HG03378 (cell line): ENCODE measurements around the gene RASL10B.
"Not testable (repeated sequence)": the region's sequence is repeated elsewhere in the genome, so short reads cannot be mapped to it uniquely, and the experiment has no call there.

Source experiments
- ATAC-seq: cut with Tn5 transposase; IDR thresholded peaks from one replicate; pipeline ENCODE4 v1.9.1; 2021; ENCODE audit warnings: mild to moderate bottlenecking, moderate library complexity; ENCODE audit not compliant: unreplicated experiment

Gene RASL10B

DNA sequence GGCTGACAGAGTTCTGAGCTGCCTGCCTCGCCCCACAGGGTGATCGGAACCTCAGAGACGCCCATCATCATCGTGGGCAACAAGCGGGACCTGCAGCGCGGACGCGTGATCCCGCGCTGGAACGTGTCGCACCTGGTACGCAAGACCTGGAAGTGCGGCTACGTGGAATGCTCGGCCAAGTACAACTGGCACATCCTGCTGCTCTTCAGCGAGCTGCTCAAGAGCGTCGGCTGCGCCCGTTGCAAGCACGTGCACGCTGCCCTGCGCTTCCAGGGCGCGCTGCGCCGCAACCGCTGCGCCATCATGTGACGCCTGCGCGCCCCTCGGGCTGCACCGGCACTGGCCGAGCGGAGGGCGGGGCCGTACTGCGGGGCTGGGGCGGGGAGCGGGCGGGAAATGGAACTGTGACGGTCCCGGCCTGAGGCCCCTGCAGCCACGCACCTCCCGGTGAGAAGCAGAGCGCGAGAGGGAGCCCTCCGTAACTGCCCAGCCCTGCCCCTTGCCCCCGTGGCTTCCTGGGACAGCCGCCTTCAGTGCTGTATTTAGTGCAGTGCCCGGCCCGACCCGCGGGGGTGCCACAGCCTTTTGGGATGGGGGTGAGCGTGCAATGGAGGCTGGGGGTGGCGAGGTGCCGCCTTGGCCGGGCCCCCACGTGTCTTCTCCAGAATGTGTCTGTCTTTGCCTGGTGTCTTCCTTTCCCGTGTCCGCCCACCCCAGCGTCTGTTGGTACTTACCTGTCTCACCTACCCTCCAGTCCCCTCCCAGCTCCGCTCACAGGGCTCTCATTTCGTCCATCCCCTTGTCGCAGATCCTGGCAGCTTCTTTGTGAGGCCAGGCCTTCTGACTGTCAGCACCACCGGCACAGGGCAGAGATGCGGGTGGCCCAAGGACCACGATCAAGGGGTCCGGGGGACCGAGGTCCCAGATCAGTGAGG lies 9.8 kb downstream of the RASL10B start:
- ATAC-seq, result no peak

DNA sequence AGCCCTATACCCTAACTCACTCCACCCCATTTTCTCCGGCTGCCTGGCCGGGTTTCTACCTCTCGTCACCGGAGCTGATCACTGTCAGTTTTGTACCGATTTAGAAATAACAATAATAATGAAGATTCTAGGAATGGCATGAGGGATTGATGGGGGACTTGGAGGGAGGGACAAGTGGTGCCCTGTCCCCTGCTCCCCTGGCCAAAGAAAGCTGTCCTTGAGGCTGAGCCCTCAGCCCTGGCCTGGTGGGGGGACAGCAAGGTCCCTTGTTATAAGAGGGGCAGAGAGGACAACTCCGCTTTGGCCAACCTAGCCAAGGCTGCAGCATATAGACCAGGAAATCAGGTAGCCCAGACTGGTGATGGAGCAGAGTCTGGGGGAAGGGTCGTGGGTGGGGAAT lies 11.1 kb downstream of the RASL10B start:
- no peak for ATAC-seq

DNA sequence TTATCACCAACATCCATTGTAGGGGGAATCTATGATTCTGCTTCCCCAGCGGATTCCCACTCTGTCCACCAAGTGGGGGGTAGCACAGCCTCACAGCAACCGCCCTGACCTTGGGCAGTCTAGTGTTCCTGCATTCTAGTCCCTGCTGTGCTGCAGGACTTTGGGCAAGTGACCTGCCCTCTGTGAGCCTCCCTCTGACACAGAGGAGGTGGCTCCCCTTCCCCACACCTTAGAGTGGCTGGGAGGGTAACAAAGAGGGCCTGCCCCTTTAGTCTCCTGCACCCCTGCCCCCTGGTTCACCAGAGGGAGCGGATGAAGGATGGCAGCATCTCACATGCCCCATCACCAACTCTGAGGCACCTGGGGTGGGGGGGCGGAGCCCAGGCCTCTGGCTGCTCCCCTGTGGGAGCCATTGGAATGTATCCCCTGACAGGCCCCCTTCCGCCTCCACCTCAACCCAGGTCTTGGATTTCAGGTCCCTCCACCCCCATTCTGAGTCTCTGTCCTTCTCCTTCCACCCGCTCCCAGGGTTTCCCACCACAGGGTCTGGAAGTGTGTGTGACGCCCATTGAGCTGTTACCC lies 11.5 kb downstream of the RASL10B start:
- ATAC-seq, result no peak

DNA sequence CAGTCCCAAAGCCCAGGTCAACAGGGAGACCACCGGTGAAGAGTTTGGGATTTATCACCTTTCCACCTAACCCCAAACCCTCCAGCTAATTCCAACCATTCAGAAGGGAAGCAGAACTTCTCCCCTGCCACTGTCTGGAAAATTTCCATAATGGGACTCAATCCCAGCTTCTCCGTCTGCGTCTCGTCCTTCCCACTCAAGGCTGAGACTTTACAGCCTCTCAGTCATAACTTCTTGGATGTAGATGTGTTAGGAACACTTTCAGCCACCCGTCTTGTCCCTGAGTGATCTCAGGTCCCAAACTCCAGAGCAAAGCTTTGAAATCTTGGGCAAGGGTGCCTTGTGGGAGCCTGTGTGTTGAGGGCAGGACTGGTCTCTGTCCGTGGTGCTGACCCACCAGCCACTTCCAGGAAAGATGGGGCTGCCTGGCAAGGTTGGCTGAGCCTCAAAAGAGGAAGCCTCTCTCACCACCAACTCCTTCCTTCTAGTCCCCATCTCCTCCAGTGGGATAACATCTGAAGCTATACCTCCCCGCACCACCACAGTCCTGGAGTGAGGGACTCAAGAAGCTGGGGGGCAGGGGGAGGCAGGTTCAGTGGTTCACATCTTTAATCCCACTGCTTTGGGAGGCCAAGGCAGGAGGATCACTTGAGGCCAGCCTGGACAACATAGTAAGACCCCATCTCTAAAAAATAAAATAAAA lies 12.3 kb downstream of the RASL10B start:
- no peak for ATAC-seq

DNA sequence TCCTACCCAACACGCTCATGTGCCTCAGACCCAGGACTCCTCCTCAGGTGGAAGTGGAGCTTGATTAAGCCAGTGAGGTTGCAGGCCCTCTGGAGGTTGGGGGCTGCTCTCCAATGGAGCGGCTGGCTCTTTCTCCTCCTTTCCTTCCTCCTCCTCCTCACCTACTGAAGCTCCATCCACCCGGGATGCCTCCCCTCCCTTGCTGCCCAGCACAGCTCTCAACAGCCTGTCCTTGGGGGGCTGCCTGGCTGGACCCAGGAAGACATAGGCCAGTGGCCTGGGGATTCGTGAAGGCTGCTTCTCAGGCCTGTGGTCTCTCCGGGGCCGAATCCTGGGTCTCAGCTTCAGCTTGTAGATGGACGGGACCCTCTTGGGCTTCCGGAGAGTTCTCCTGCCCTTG lies 13.4 kb downstream of the RASL10B start:
- no peak for ATAC-seq

DNA sequence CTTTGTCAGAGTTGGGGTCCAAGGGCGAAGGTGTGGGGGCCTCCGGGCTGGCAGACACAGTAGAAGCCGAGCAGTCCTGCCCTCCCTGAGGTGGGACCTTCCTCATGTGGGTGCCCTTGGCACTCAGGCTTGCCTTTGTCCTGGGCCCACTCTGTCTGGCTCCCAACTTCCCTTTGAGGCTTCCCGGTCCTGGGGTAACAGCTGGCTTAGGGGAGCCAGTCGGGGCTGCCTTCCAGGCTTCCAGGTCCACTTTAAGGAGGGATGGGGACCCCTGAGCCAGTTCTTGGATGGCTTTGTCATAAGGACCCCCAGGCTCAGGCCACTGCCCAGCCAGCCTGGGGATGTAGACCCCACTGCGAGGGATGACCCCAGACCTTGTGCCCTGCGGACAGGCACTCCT lies 13.8 kb downstream of the RASL10B start:
- no peak for ATAC-seq

DNA sequence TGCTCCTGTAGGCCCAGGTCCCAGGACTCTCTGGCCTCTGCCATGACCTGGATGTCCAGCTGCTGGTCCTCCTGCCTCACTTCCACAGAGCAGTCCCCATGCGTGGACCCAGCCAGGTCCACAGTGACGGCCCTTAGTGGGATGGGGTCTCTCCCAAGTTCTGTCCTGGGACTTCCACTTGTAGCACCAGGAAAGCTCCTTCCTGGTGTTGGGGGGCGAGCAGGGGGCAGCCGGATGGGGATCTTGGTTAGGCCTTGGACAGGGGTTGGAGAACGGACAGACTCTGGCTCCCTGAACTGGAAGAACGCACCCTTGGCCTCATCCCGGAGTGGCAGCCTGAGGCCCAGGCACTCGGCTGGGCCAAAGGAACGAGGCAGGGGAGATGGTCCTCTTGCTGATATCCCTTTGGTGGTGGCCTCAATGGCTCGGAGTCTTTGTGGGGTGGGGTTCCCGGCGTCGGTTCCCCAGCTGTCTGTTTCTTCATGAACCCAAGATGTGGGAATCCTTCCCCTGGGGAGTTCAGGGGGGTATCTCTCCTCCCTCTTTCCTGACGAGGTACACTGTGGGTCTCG lies 14.4 kb downstream of the RASL10B start:
- ATAC-seq, result no peak

DNA sequence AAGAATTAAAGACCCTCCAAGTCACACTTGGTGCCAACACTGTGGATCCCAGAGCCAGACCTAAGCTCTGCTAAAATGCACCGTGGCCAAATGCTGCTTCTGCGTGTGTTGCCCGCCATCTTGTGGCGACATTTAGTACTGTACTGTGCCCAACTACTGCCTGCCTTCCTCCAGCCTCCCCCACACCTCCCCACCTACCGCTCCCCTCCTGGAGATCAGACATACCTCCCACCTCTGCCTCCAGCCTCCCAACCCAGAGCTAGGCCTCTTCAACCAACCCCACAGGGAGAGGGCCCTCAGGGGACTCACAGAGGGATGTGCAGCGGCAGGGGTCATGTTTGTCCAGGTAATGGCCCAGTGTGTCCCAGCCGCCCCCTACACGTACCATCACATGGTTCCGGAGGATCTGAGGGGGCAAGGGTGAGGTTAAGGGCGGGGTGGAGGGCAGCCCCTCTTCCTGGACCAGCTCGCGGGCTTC lies 16.1 kb downstream of the RASL10B start:
- ATAC-seq, result peak; percentile 54

DNA sequence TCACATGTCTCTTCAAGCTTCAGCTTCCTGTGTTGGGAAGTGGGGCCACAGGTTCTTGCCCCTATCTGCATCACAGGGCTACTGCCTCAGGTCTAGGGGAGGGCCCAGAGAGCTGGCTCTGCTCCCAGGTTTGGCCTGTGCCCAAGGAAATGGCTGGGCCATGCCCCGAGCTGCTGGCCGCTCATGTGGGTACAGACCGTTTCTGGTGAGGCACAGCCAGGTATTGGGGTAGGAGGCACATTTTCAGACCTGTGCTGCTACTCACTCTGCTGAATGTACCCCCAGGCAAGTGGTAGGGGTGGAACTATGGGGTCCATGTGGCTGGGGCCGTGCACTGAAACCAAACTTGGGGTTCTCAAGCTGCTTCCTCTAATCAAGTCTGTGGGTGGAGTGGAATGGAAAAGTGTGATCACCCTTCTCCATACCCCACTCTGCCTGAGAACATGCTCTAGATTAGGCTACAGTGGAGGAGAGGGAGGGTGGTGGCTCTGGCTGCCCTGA lies 17.0 kb downstream of the RASL10B start:
- no peak for ATAC-seq

DNA sequence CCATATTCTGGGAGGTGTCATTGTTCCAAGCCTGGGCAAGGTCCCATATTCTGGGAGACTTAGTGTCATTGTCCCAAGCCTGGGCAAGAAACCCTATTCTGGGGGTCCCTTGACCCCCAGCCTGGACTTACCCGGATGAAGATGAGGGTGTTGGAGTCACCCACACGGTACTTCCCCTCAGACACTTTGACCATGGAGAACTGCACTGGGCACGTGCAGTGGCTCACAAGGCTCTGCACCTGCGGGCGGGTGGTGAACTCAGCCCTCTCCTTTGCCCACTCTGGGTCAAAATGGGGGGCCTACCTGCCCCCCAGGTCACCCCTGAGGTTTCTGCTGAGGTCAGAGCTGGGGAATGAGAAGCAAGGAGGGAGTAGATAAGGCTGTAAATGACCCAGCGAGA lies 17.5 kb downstream of the RASL10B start:
- no peak for ATAC-seq

DNA sequence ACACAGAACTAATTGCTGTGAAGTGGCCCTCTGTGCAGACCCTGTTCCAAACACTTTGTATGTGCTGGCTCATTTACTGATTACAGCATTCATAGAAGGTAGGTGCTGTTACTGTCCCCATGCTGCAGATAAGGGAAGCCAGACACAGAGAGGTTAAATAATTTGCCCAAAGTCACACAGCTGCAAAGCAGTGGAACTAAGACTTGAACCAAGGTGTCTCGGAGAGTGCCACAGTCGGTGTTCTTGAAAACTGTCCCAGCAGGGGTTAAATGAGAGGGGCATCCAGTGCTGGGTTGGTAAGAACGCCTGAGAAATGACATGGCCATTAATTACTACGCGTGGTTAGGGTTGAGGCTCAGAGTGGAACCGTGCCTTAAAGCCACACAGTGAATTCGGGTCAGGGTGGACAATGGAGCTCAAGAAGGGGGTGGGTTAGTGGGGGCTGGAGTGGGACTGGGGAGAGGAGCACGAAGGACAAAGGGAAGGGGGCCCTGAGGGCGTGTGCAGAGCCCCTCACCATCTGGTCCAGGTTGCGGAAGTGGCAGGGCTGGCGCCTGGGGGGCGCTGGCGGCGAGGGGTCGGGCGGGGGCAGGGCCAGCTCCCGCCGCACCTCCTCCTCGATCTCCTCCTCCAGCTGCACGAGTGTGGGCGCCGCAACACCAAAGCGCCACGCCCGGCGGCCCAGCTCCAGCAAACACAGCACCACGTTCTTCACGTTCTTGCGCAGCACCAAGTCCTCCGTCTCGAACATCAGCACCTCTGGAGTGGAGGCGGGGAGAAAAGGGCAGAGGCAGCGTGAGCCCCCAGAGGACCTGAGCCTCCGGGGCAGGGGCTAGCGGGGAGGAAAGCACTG lies 18.3 kb downstream of the RASL10B start:
- no peak for ATAC-seq

DNA sequence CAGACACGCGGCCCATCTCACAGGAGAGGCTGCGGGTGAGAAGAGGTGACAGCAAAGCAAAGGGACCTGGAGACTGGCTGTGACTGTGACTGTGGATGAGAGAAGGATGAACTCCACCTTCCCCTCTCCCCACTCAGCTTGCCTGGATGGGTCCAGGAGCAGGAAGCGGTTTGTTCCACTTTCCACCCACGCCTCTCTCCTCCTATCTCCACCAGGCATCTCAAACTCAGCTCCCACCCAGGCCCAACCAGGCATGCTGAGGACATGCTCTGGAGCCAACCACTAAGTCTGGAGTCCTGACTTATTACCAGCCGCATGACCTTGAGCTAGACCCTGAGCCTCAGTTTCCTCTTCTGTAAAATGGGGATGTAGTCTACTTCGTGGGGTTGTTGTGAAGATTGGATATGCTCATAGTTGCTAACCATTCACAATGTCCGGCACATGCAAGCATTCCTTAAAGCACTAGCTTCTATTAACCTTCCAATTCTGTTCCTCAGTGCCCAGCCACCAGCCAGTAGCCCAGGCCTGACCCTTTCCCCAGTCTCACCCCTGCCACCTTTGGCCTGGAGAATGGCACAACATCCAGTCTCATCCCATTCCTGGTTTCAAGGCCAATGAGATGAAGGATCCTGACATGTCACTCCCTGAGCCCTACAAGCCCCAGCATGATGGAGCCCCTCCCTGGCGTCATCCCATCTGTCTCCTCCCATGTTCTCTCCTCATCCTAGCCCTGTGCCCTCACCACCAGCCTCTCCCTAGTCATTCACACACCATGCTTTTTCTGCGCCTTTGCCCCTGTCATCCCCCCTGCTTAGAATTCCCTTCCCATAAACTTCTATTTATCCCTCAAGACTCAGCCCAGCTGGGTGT lies 19.3 kb downstream of the RASL10B start:
- no peak for ATAC-seq

DNA sequence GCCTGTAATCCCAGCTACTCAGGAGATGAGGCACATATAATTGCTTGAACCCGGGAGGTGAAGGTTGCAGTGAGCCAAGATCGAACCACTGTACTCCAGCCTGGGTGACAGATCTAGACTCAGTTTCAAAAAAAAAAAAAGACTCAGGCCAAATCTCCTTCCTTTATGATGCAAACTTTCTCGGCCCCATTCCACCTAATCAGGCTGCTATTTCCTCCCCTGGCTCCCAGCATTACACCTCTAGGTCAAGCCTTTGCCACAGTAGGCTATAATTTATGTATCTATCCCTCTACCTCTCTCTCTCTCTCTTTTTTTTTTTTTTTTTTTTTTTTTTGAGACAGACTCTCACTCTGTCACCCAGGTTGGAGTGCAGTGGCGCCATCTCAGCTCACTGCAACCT lies 20.1 kb downstream of the RASL10B start:
- not testable (repeated sequence) for ATAC-seq

DNA sequence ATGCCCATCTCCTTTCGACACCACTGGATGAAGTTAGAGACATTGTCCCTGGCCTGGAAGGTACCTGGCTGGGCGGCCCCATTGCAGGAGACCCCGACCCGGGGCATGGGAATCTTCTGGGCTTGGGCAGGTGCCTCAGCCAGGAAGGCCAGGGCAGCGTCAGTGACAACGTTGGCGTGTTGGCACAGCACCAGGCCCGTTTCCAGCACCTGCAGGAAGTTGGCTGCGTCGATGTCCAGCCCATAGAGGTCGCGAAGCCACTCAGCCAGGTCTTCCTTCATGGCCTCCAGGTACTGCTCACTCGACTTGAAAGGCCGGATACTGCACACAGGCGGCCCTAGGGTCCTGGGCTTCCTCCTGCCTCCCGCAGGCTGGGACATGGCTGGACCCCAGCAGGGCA lies 21.0 kb downstream of the RASL10B start:
- ATAC-seq, result no peak

DNA sequence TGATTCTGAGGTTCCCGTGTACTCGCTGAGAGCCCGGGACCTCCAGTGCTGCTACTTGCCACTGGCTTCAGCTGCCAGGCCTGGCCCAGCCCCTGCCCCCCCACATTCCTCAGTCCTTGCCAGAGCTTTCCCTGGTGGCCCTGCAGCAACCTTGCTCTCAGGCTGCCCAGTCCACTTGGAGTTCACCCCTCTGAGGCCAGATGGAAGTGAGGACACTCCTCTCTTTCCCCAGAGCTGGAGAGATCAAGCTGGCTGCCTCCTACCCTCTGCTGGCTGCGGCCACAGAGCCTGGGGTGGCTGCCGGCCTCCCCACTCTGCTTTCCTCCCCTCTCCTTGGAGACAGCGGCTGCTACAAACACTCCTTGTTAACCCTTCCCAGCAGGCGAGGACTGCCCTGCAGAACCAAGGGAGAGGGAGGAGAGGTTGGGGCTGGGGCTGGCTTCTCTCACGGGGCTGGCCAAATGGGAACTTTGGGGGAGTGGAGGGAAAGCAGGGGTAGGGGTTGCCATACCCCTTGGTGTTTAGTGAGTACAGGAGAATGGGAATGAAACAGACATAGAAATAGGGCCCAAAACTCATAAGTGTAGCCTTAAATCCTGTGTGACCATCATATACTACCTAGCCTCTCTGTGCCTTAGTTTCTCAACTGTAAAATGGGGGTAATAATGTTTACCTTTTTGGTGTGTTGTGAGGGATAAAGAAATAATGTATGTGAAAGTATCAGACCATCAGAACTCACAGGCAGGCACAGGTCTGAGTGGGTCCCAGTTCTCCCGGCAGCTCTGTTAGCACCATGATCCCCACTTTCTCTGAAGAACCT lies 21.7 kb downstream of the RASL10B start, which contains the start of gene GAS2L2:
GAS2L2 (minus strand) TSS at position 295 of the 820 bp plus-strand sequence. CDS start 389 bp downstream, outside the sequence.
- ATAC-seq, result no peak

DNA sequence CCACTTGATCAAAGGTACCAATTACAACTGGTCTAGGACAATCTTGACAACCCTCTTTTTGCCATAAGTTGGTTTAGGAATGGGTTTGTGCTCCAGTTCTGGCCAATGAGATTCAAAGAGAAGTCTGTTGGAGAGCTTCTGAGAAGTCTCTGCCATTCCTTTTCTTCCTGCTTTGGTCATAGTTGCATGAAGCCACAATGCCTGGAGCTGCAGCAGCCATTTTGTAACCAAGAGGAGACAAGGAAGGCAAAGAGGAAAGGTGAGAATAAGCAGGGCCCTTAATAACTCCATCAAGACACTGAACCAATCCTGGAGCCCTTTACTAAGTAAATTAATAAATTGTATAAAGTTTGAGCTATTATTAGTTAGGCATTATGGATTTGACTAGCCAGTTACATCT lies 25.8 kb downstream of the RASL10B start:
- ATAC-seq, result no peak

DNA sequence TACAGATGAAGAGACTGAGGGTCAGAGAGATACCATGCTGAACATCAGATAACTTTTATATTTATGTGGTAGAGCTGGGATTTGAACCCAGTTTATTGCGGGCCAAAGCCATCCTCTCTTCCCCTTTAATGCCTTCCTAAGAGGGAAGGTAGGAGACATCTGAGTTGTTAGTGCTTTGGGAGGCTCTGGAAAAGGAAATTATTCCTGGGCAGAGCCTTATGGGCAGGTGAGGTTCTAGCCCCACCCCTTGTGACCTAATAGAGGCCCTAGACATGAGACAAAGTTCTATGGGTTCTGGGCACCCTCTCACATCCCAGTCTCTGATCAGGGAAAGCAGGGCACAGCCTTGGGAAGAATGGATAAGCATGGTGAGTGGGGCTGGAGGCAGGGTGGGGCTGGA lies 29.1 kb downstream of the RASL10B start, which contains the start of gene C17orf50:
C17orf50 (plus strand) TSS at position 301 of the 400 bp plus-strand sequence; CDS start at position 356, 55 bp downstream.
- ATAC-seq, result no peak

DNA sequence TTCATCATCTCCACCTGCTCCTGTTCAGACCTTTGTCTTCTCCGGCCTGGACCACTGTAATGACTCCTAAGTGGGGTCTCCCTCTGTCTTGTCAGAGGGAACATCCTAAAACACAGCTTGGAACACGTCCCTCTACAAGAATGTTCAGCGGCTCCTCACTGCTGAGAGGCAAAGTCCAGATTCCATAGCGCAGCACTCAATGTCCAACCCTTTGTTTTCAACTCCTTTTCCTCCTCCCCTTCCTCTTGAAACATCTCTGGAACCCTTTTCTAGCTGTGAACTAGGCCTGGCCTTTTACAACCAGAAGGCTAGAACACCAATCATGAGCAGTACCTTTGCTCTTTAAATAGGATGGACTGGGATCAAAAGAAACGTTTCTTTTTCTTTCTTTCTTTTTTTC lies 30.2 kb downstream of the RASL10B start:
- ATAC-seq, result no peak
